PC-9 (cell line): Measurements from ENCODE around the gene KIAA0753.

Experiments used
- EZH2 ChIP-seq: fragments of 200-600 bp; sonication (generic); IDR thresholded peaks from 2 replicates; pipeline ENCODE4 v1.8.0; 2017; ENCODE audit warnings: antibody characterized with exemption, low read depth
- TF ChIP-seq, protein P1 (sequence below): fragments of 200-600 bp; sonication (generic); conservative IDR thresholded peaks from 2 replicates; pipeline ENCODE4 v1.6.1; 2017; ENCODE audit warnings: mixed run types, antibody characterized with exemption, mild to moderate bottlenecking, moderate library complexity

DNA sequence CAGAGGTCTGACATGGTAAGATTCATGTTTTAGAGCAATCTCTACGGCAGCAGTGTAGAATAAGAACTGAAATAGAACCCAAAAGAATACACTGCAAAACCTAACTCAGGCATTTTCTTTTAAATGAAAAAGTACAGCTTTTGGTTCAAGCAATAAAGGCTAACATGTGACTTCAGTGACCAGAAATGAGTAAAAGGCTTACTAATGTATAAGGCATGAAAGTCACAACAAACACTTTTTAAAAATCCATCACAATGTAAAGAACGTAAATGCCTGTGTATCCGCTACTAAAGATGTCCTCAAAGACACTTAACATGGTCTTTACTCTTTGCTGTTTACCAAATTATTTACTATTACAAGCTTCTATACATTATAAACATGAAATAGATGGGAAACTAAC, 16.6 kb downstream of the KIAA0753 start:
- no peak for TF ChIP-seq EZH2
- TF ChIP-seq, protein P1, sequence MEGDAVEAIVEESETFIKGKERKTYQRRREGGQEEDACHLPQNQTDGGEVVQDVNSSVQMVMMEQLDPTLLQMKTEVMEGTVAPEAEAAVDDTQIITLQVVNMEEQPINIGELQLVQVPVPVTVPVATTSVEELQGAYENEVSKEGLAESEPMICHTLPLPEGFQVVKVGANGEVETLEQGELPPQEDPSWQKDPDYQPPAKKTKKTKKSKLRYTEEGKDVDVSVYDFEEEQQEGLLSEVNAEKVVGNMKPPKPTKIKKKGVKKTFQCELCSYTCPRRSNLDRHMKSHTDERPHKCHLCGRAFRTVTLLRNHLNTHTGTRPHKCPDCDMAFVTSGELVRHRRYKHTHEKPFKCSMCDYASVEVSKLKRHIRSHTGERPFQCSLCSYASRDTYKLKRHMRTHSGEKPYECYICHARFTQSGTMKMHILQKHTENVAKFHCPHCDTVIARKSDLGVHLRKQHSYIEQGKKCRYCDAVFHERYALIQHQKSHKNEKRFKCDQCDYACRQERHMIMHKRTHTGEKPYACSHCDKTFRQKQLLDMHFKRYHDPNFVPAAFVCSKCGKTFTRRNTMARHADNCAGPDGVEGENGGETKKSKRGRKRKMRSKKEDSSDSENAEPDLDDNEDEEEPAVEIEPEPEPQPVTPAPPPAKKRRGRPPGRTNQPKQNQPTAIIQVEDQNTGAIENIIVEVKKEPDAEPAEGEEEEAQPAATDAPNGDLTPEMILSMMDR = no peak
